ENCODE results near the gene MND1. TPM values are rescaled to one million over a fixed set of nuclear protein-coding genes. Genes with fewer than 3 reads are reported as not detected.

MND1 gene
- total RNA-seq, 1 experiment from 2014 or later, result 20.3 TPM

DNA sequence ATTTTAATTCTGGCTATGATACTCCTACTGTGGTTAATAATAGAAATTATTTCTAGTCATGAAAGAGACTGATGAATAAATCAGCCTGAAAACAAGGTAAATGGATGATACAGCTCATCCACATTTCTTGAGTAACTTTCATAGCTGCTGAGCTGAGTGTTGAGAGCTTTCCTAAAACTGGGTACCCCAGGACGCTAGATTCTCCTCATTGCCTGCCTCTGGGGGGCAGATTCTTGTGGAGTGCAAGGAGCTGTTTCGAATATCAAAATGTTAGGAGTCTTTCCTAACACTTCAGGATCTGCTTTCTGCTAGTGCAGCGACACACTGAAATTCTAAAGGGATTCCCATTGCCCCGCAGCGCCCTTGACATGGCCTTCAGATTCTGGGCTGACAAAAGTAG is 2.1 kb downstream of the MND1 start:
- DNase-seq (ENCODE audit: low read depth), result no peak

DNA sequence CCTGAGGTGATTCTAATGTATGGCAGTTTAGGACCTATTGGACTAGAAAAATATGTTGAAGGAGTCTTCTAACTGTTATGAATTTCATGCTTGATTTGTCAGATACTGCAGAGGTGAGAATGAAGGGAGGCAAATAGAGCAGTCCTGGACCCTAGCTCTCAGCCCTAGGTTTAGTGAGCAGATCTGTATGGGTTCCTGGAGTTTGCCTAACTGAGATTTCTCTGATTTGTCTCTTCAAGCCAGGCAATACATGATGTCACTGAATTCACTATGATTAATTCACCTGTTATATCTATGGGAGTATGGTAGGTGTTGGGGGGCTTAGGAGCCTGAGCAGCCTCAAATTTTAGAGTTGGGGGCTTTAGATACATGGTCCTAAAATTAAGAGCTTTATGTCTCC is 2.6 kb downstream of the MND1 start:
- no peak for DNase-seq (ENCODE audit: low read depth)

GRCh38 chr4:153348006-153348405 is 3.5 kb downstream of the MND1 start:
- peak; percentile 42 for DNase-seq (ENCODE audit: low read depth)

DNA sequence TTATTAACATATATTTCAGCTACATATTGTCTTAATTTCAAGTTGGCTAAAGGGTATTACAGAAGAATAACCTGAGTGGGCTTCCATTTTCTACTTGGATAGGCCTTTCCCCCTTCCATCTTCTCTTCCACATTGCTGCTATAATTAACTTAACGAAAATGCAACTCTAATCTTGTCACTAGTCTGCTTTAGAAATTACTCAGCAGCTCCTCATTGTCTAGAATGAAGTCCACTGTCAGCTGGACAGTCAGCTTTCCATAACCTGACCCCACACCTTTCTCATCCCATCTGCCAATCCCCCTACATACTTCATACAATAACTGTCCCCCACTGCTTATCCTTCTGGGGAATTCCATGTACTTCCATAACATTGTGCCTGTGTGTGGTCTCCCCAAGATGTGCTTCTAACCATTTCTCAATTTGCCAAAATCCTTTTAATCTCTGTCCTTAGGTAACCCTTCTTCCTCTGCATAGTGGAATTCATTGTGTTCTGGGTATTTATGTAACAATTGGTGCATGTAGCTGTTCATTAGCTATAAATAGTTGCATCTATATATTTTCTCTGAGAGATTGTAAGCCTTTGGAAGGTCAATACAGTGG is 4.8 kb downstream of the MND1 start:
- no peak for DNase-seq (ENCODE audit: low read depth)

GRCh38 chr4:153362184-153362583 is 17.7 kb downstream of the MND1 start:
- no peak for DNase-seq (ENCODE audit: low read depth)

- DNase-seq (ENCODE audit: low read depth), result peak; percentile 1
Measured at GRCh38 chr4:153364061-153364460, 19.6 kb downstream of the MND1 start.

DNA sequence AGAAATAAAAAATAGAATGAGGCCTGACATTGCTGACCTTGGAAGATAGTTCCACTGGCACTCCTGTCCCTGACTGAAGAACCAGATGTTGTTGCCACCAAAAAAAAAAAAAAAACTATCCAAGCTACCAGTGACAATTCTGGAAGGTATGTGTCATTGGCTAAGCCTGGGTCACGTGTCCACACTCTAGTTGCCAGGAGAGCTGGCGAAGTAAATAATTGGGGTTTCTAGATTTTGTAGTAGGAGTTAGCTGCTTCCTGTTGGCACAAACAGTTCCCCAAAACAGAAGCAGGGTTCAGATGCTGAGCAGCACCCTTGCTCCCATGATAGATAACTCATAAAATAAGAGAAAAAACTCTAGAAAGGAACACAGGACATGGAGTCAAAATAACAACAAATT is 20.5 kb downstream of the MND1 start:
- no peak for DNase-seq (ENCODE audit: low read depth)

DNA sequence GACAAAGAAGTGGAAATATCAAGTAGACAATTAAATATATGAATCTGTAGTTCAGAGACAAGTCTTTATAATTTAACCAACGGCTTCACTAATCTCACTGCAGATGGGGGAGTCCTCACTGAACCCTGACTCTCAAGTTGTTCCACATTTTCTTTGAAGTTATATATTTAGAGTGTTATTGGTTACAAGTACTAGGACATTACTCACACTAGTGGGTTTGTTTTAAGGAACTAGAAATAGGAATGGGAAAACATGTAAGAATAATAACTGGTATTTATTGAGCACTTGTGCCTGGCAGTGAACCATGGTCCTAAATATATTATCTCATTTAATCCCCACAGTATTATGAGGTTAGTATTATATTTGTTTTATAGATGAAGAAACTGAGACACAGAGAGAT is 22.0 kb downstream of the MND1 start:
- DNase-seq (ENCODE audit: low read depth), result no peak

DNA sequence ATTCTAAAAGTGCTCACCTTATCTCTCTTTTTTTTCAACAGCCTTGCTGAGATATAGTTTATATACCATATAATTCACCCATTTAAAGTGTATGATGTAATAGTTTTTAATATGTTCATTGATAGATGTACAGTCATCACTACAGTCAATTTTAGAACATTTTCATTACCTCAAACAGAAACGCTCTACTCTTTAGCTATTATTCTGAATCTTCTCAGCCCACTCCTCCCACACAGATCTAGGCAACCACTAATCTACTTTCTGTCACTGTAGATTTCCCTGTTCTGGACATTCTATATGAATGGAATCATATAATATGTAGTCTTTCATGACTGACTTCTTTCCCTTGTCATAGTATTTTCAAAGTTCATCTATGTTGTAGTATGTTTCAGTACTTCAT is 22.6 kb downstream of the MND1 start:
- DNase-seq (ENCODE audit: low read depth), result no peak

DNA sequence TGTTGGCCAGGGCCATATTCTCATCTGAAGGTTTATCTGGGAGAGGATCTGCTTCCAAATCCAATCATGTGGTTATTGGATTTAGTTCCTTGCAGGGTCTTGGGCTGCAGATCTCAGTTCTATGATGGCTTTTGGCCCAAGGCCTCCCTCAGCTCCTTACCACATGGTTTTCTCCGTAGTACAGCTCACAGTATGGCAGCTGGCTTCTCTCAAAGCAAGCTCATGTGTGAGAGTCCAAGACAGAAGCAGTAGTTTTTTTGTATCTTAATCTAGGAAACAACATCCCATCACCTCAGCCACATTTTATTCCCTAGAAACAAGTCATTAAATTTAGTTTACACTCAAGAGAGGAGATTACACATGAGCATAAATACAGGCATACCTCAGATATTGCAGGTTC is 24.5 kb downstream of the MND1 start:
- DNase-seq (ENCODE audit: low read depth), result no peak

GRCh38 chr4:153371701-153372234 is 27.3 kb downstream of the MND1 start:
- no peak for DNase-seq (ENCODE audit: low read depth)

DNA sequence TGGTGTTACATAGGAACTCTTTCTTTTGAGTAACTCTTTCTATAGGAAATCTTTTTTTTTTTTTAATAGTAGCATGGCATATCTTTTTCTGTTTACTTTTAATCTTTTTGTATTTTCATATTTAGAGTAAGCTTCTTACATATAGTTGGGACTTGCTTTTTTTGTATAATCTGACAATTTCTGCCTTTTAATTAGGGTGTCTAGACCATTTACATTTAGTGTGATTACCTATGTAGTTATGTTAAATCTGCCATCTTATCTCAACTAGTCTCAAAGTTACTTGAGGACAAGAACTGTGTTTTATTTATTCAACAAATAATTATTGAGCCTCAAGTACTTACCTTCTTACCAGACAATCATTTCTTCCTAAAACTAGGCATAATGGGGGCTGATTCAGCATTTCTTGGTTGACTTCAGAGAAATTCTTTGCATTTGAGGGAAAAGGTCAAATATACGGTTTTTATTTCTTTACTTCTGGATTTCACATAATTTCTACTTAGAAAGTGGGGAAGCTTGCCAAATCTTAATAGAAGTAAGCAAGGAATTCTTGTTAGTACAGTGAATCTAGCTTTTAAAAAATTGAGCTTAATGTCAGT is 28.6 kb downstream of the MND1 start:
- DNase-seq (ENCODE audit: low read depth), result no peak

GRCh38 chr4:153374442-153374841 is 30.0 kb downstream of the MND1 start:
- DNase-seq (ENCODE audit: low read depth), result no peak

DNA sequence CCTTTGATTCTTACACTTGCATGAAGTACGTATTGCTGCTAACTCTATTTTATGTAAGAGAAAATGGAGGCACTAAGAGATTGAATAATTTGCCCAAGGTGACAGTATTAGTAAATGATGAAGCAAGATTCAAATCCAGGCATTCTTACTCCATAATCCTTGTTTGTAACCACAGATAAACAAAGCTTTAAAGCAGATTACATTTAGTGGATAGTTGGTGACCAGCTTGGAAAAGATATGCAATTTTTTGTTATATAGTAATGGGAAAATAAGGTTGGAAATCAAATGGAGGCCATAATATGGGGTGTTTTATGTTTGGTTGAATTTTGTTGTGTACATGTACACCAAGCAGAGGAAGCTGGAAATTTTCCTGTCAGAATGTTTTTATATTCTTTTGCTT is 30.8 kb downstream of the MND1 start:
- no peak for DNase-seq (ENCODE audit: low read depth)

- no peak for DNase-seq (ENCODE audit: low read depth)
Measured at GRCh38 chr4:153383131-153383530, 38.6 kb downstream of the MND1 start.

DNA sequence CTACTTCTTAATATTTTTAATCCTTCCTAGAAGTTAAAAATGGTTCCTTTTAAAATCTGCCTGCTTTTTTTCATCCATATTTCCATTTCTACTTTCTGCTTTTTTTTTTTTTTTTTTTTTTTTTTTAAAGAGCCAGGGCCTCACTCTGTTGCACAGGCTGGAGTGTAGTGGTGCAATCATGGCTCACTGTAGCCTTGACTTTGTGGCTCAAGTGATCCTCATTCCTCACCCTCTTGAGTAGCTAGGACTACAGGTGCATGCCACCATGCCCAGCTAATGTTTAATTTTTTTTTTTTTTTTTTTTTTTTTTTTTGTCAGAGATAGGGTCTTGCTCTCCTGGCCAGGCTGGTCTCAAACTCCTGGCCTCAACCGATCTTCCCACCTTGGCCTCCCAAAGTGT is 39.7 kb downstream of the MND1 start:
- DNase-seq (ENCODE audit: low read depth), result no peak

GRCh38 chr4:153385784-153386183 is 41.3 kb downstream of the MND1 start:
- no peak for DNase-seq (ENCODE audit: low read depth)

GRCh38 chr4:153387981-153388380 is 43.5 kb downstream of the MND1 start:
- DNase-seq (ENCODE audit: low read depth), result no peak

DNA sequence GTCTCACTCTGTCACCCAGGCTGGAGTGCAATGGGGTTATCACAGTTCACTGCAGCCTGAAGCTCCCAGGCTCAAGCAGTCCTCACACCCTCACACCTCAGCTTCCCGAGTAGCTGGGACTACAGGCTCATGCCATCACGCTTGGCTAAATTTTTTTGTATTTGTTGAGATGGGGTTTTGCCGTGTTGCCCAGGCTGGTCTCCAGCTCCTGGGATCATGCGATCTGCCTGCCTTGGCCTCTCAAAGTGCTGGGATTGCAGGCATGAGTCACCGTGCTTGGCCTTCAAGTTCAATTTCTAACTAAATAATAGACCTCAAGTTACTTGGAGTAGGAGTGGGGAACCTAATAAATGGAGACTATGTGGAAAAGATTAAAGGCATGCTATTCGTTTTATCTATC is 48.9 kb downstream of the MND1 start:
- DNase-seq (ENCODE audit: low read depth), result peak; percentile 23

GRCh38 chr4:153394945-153395344 is 50.5 kb downstream of the MND1 start:
- no peak for DNase-seq (ENCODE audit: low read depth)

DNA sequence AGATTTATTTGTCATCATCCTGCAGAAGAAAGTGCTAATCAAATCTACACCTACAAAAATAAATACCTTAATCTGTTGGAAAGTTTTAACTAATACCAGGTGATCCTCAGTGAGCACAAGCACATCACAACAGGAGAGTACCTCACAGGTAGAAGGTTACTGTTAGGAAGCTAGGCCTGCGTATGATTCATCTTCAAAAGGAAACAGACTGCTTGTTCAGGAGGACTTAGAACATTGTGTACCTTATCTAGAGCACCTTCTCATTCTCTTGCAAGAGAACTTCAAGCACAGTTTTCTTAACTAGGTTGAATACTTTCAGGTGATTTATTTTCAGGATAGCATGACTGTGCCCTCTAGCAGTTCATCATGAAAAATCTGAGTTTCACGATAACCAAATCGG is 54.2 kb downstream of the MND1 start:
- no peak for DNase-seq (ENCODE audit: low read depth)

DNA sequence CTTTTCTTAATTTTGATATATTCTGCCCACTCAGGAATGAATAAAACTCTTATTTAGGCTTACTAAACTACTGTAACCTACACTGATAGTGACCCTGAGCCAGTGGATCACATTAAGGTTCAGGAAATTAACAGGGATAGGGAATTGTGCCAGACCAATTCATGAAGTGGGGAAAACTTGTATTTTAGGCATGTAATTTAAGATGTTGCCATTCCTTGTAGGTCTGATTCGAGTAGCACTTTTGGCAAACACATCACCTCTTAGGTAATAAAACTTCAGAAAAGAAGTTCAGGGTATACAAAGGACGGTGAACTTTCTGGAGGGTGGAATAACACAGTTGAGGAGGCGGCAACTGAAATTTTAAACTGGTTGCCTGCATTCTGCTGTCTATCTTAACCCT is 54.9 kb downstream of the MND1 start:
- no peak for DNase-seq (ENCODE audit: low read depth)

DNA sequence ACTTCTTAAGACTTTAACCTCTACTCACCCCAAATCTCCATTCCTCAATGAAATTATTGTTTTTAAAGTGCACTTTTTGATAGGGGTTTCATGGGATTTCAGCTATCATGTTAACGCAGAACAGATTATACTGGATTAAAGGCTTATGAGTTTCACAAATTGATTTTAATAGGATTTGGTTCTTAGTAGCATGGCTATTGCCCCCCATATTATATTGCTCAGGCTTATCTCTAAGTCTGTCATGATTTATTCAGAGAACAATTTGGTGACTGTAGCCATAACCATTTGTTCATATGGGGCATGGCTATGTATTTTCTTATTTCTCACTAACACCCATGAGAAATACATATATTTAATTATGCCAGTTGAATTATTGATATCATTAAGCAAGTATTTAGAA is 57.0 kb downstream of the MND1 start:
- no peak for DNase-seq (ENCODE audit: low read depth)

DNA sequence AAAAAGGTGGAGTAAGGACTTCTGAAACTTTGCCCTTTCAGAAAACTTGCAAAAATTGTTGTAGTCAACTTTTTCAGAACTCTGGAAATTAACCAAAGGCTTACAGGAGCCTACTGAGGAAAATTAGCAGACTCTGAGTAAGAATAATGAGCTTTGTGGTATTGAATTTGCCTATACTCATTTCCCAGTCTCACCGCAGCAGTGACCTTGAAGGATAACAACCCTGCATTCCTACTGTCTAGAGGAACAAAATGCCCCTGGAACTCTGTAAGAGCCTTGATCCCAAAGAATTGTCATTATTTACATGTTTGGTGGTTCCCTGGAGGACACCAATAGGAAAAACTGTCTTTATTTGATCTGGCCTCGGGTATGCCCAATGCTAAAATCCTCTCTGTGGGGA is 57.9 kb downstream of the MND1 start:
- no peak for DNase-seq (ENCODE audit: low read depth)

All from Daoy (cell line).